Caco-2 (cell line): ENCODE measurements around the gene GABRB3. TPM values are rescaled to one million over a fixed set of nuclear protein-coding genes. Genes with fewer than 3 reads are reported as not detected.
A peak's percentile ranks its signal among the peaks of the same experiment; 100 is the strongest.

Experiments used
- Bru-seq: library from RNA; stranded (reverse); fragments of 400-500 nt; gene quantifications from one replicate; lab custom pipeline; 2021; lab: Mats Ljungman, UMichigan
- BruChase-seq, 2 experiments: library from RNA; stranded (reverse); fragments of 400-500 nt; gene quantifications; one replicate each; lab custom pipeline; 2021; lab: Mats Ljungman, UMichigan
- BruUV-seq: library from RNA; stranded (reverse); fragments of 400-500 nt; replicated peaks from 2 replicates; lab custom pipeline; 2021; lab: Mats Ljungman, UMichigan
- CTCF ChIA-PET: fragments of 300-600 bp; sonication (Branson Sonifier 250); formaldehyde crosslinking; loops from one replicate; lab custom pipeline; 2022; ENCODE audit warnings: antibody characterized with exemption; lab: Charles Lee
- POLR2A ChIA-PET: fragments of 300-600 bp; sonication (Branson Sonifier 250); formaldehyde crosslinking; loops from one replicate; lab custom pipeline; 2022; ENCODE audit warnings: antibody characterized with exemption; lab: Charles Lee
- DNase-seq, 2 experiments: peaks; one replicate each; pipeline versions ENCODE4 v3.0.0 to v3.0.0-alpha.2; 2020 to 2022
- H3K27me3 ChIP-seq: replicated peaks from 2 replicates; pipeline ENCODE4 v1.6.0; 2011; ENCODE audit warnings: low read length; ENCODE audit not compliant: control insufficient read depth, insufficient read depth
- H3K36me3 ChIP-seq: 2 replicates; pipeline ENCODE4 v1.5.1; 2011; ENCODE audit warnings: low read length; ENCODE audit not compliant: control insufficient read depth, insufficient read depth
- H3K4me1 ChIP-seq: fragments of 250-450 bp; sonication (Bioruptor Pico); 2 replicates; pipeline ENCODE4 v1.5.1; 2020; ENCODE audit warnings: mild to moderate bottlenecking
- H3K4me3 ChIP-seq: 2 replicates; pipeline ENCODE4 v1.5.1; 2011; ENCODE audit warnings: low read depth, mild to moderate bottlenecking, control low read depth, low read length
- H3K9me3 ChIP-seq: fragments of 250-450 bp; sonication (Bioruptor Pico); 2 replicates; pipeline ENCODE4 v1.5.1; 2020; ENCODE audit warnings: mild to moderate bottlenecking, moderate library complexity
- H3K27ac Mint-ChIP-seq: one replicate; pipeline ENCODE4 v1.8.0; 2022; ENCODE audit warnings: mixed read lengths; ENCODE audit not compliant: unreplicated experiment
- H3K27me3 Mint-ChIP-seq: one replicate; pipeline ENCODE4 v1.8.0; 2022; ENCODE audit warnings: mixed read lengths; ENCODE audit not compliant: insufficient read depth, unreplicated experiment
- H3K36me3 Mint-ChIP-seq: one replicate; pipeline ENCODE4 v1.8.0; 2022; ENCODE audit warnings: mild to moderate bottlenecking, mixed read lengths; ENCODE audit not compliant: insufficient read depth, unreplicated experiment
- H3K4me1 Mint-ChIP-seq: one replicate; pipeline ENCODE4 v1.8.0; 2022; ENCODE audit warnings: low read depth, mixed read lengths; ENCODE audit not compliant: unreplicated experiment
- H3K4me3 Mint-ChIP-seq: one replicate; pipeline ENCODE4 v1.8.0; 2022; ENCODE audit warnings: mild to moderate bottlenecking, moderate library complexity, mixed read lengths; ENCODE audit not compliant: unreplicated experiment
- H3K9me3 Mint-ChIP-seq: one replicate; pipeline ENCODE4 v1.8.0; 2022; ENCODE audit warnings: mixed read lengths; ENCODE audit not compliant: unreplicated experiment
- intact Hi-C: fragments of 100-400 bp; cut with micrococcal nuclease; formaldehyde crosslinking; loops from one replicate; pipeline ENCODE4 v1.10.0; 2022; ENCODE audit not compliant: unreplicated experiment
- long read RNA-seq: library from polyadenylated mRNA; stranded (forward); transcript quantifications from one replicate; pipeline ENCODE4 v2.0.0, GENCODE V29; 2022
- total RNA-seq: library from RNA; stranded (reverse); gene quantifications from 2 replicates; pipeline ENCODE4 v1.2.3, GENCODE V29; 2022
- TF ChIP-seq, protein P1 (sequence below), 2 experiments: fragments of 200-600 bp in 1 of 2; IDR thresholded peaks; 1 replicate in 1 of 2; 2 replicates in 1 of 2; pipeline versions ENCODE4 v1.5.1 to v1.8.0; 2011 to 2022; ENCODE audit warnings: antibody characterized with exemption in 1 of 2, control low read depth in 1 of 2, inconsistent platforms in 1 of 2, low read depth in 1 of 2, low read length in 1 of 2, mild to moderate bottlenecking in 1 of 2, moderate library complexity in 1 of 2; ENCODE audit not compliant: insufficient read depth in 1 of 2, severe bottlenecking in 1 of 2, unreplicated experiment in 1 of 2

Gene GABRB3
- total RNA-seq (not detected in 2 replicates), Bru-seq, nascent RNA (percentile 0 among the genes with signal in this experiment), BruChase-seq, experiment 1, labeled RNA remaining after a 2-hour chase (percentile 1 among the genes with signal in this experiment), BruChase-seq, experiment 2, labeled RNA remaining after a 6-hour chase (percentile 2 among the genes with signal in this experiment)
- long read RNA-seq, result 0 reads

DNA sequence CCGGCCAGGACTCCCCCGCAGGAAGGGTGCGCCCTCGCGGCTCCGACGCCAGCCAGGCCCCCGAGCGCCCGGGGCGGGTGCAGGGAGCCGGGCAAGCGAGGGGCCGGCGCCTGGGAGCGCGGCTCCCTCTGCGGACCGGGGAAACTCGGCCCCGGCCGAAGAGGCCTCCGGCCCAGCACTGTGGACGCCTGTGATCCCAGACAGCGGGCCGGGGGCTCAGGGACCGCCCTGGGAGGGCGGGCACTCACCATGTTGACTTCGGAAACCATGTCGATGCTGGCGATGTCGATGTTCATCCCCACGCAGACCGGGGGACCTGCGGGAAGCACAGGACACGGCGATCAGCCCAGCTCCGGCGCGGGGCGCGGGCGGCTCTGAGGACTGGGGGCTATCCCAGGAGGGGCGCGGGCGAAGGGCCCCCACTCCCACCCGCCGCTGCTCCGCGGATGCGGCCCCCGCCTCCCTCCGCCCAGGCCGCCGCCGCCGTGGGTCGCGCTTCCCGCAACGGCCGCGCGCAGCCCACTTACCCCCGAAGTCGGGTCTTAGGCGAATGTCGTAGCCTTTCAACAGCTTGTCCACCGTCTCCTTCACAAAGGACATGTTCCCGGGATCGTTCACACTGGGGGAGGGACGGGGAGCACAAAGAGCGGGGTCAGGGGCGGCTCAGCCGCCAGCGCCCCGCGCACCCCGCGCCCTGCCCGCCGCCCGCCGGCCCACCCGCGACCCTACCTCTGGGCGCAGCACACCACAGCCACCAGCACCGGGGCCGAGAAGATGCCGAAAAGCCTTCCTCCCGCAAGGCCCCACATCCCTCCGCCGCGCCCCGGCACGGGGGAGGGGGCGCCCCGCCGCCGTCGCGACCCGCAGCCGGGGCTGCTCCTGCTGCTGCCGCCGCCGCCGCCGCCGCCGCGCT is at the start of gene GABRB3:
Gene GABRB3 (minus strand): TSS at position 913 of the 913 bp plus-strand sequence.
- H3K27ac Mint-ChIP-seq, result no peak within 1 kb of the TSS
- no peaks in the 10 kb centered on the region for H3K4me1 ChIP-seq
- intact Hi-C loops, result loop anchor here (10.0 kb wide), 1 partner anchor 48 kb away; no protein-coding TSS in a partner anchor
- peaks cover 11% of the 10 kb centered on the region for H3K9me3 Mint-ChIP-seq
- POLR2A ChIA-PET, result no interaction called here
- no peaks in the 10 kb centered on the region for H3K36me3 ChIP-seq
- no peak within 1 kb of the TSS for H3K4me3 ChIP-seq
- no peak within 1 kb of the TSS for H3K4me3 Mint-ChIP-seq
- H3K27me3 ChIP-seq, result no peaks in the 10 kb centered on the region
- no peaks in the 10 kb centered on the region for H3K27me3 Mint-ChIP-seq
- no peaks in the 10 kb centered on the region for H3K4me1 Mint-ChIP-seq
- no peaks in the 10 kb centered on the region; the same call in 1 of the 2 replicates for H3K9me3 ChIP-seq
- H3K36me3 Mint-ChIP-seq, result no peaks in the 10 kb centered on the region
- CTCF ChIA-PET, result no interaction called here
- no peak for DNase-seq
- BruUV-seq, result no TSS peak
- TF ChIP-seq, protein P1, sequence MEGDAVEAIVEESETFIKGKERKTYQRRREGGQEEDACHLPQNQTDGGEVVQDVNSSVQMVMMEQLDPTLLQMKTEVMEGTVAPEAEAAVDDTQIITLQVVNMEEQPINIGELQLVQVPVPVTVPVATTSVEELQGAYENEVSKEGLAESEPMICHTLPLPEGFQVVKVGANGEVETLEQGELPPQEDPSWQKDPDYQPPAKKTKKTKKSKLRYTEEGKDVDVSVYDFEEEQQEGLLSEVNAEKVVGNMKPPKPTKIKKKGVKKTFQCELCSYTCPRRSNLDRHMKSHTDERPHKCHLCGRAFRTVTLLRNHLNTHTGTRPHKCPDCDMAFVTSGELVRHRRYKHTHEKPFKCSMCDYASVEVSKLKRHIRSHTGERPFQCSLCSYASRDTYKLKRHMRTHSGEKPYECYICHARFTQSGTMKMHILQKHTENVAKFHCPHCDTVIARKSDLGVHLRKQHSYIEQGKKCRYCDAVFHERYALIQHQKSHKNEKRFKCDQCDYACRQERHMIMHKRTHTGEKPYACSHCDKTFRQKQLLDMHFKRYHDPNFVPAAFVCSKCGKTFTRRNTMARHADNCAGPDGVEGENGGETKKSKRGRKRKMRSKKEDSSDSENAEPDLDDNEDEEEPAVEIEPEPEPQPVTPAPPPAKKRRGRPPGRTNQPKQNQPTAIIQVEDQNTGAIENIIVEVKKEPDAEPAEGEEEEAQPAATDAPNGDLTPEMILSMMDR (IDR thresholded peaks at IDR 0.05; ENCODE audit: insufficient read depth in 1 of 2, low read depth in 1 of 2, low read length in 1 of 2, severe bottlenecking in 1 of 2, unreplicated experiment in 1 of 2), result no peak

DNA sequence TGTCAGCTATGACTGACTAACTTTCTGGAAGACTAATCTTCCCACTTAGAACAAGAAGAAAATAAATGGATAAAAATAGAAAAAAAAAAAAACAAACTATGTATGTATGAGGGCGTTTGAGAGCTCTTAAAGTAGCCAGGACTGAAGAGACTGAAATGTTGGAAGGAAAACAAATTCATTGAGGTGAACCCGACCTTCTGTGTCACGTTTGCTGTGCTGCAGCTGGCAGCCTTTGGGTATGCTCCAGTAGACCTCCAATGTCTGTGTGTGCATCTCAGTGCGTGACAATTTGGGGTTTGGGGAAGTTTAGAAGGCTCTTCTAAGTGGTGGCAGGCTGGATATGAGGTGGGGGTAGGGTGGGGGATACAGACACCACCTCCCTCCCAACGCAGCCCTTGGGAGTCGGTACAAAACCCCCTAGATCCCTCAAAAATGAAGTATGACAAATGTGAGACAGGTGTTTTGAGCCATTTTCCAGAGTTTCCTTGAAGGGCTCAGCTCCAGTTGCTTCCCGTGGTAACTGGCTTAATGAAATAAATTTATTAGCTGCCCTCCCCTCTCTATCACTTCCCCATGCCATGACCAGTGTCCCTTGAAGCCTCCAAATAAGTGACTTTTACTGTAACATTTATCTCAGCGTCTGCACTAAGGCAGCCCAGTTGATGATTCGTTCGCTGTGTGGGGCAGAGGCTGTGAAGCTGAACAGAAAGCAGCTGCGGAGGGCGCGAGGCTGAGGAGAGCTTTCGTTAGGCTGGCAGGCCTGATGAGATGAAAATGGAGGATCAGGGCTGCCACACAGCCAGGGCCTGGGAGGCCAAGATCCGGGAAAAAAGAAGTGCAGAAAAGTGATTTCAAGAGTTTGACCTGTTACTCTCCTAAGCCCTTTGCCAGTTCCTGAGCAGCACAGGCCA is 34.9 kb upstream of the GABRB3 start:
- Mint-ChIP-seq H3K27me3 (peaks cover 5% of the 10 kb centered on the region), H3K4me3 (no peak overlapping the region), H3K9me3 (peaks cover 20% of the 10 kb centered on the region), H3K27ac (no peak overlapping the region), H3K4me1 (no peaks in the 10 kb centered on the region), H3K36me3 (no peaks in the 10 kb centered on the region)
- Histone ChIP-seq H3K4me3 (no peak overlapping the region), H3K27me3 (no peaks in the 10 kb centered on the region), H3K9me3 (peaks cover 8% of the 10 kb centered on the region; the same call in 1 of the 2 replicates), H3K4me1 (no peaks in the 10 kb centered on the region), H3K36me3 (no peaks in the 10 kb centered on the region)
- DNase-seq, result no peak
- ChIA-PET POLR2A (no interaction called here), CTCF (no interaction called here)
- BruUV-seq, result no TSS peak
- TF ChIP-seq, protein P1 (IDR thresholded peaks at IDR 0.05; ENCODE audit: insufficient read depth in 1 of 2, low read depth in 1 of 2, low read length in 1 of 2, severe bottlenecking in 1 of 2, unreplicated experiment in 1 of 2), result no peak
- intact Hi-C loops, result loop anchor here (10.0 kb wide), 1 partner anchor 57 kb away; the partner anchor contains the start of gene GABRA5
